Glutamatergic neuron (in vitro differentiated cells): ENCODE measurements around the gene ARHGAP45. TPM values are rescaled to one million over a fixed set of nuclear protein-coding genes. Genes with fewer than 3 reads are reported as not detected.

Source experiments
- DNase-seq: peaks from one replicate; pipeline ENCODE4 v3.0.0; 2022
- H3K27ac Mint-ChIP-seq: one replicate; pipeline ENCODE4 v1.8.0; 2020; ENCODE audit warnings: mild to moderate bottlenecking, mixed read lengths, inconsistent platforms; ENCODE audit not compliant: unreplicated experiment
- H3K27me3 Mint-ChIP-seq: one replicate; pipeline ENCODE4 v1.8.0; 2020; ENCODE audit warnings: mild to moderate bottlenecking, moderate library complexity, mixed read lengths, inconsistent platforms; ENCODE audit not compliant: unreplicated experiment
- H3K36me3 Mint-ChIP-seq: one replicate; pipeline ENCODE4 v1.8.0; 2020; ENCODE audit warnings: mild to moderate bottlenecking, mixed read lengths, inconsistent platforms; ENCODE audit not compliant: unreplicated experiment
- H3K4me1 Mint-ChIP-seq: one replicate; pipeline ENCODE4 v1.8.0; 2020; ENCODE audit warnings: mild to moderate bottlenecking, low read depth, mixed read lengths, inconsistent platforms; ENCODE audit not compliant: unreplicated experiment
- H3K4me3 Mint-ChIP-seq: one replicate; pipeline ENCODE4 v1.8.0; 2020; ENCODE audit warnings: mild to moderate bottlenecking, mixed read lengths, inconsistent platforms; ENCODE audit not compliant: unreplicated experiment
- H3K9me3 Mint-ChIP-seq: one replicate; pipeline ENCODE4 v1.8.0; 2020; ENCODE audit warnings: mild to moderate bottlenecking, moderate library complexity, mixed read lengths, inconsistent platforms; ENCODE audit not compliant: unreplicated experiment
- total RNA-seq: library from RNA; stranded (reverse); fragmentation: NEBNext Ultra II Directional; extraction: Animal tissue kit (Norgen Biotek cat#: 25700); gene quantifications from one replicate; pipeline ENCODE4 v1.2.1, GENCODE V29; 2021; ENCODE audit not compliant: unreplicated experiment
- TF ChIP-seq, protein P1 (sequence below): fragments of 200-600 bp; sonication (generic); IDR thresholded peaks from one replicate; pipeline ENCODE4 v1.5.0; 2021; ENCODE audit not compliant: partially characterized antibody, unreplicated experiment

Gene ARHGAP45
- total RNA-seq, 1 donor from 2014 or later, result 1.7 TPM

DNA sequence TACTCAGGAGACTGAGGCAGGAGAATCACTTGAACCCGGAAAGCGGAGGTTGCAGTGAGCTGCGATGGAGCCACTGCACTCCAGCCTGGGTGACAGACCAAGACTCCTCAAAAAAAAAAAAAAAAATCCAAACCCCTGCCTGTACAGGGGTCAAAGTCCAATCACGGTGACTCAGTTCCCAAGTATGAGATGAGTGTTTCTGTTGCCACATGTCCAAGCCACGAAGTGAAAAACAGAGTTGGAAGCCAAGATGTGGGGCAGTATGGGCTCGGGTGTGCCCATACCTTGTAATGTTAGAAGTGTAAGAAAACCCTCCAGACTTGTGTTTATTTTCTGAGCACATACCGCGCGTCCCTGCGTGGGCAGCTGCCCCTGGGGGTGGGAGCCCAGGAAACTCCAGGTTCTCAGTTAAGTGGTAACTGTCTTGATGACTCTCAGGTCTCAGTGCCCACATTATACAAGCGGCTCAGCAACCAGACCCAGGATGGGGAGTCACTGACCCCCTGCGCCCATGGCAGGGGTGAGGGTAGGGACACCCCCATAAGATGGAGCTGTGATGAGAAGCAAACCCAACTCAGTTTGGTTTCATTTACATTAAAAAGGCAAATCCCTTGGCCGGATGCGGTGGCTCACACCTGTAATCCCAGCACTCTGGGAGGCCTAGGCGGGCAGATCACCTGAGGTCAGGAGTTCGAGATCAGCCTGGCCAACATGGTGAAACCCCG, 35.6 kb downstream of the ARHGAP45 start:
- no peaks in the 10 kb centered on the region for H3K4me1 Mint-ChIP-seq
- TF ChIP-seq, protein P1, sequence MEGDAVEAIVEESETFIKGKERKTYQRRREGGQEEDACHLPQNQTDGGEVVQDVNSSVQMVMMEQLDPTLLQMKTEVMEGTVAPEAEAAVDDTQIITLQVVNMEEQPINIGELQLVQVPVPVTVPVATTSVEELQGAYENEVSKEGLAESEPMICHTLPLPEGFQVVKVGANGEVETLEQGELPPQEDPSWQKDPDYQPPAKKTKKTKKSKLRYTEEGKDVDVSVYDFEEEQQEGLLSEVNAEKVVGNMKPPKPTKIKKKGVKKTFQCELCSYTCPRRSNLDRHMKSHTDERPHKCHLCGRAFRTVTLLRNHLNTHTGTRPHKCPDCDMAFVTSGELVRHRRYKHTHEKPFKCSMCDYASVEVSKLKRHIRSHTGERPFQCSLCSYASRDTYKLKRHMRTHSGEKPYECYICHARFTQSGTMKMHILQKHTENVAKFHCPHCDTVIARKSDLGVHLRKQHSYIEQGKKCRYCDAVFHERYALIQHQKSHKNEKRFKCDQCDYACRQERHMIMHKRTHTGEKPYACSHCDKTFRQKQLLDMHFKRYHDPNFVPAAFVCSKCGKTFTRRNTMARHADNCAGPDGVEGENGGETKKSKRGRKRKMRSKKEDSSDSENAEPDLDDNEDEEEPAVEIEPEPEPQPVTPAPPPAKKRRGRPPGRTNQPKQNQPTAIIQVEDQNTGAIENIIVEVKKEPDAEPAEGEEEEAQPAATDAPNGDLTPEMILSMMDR, result no peak
- H3K36me3 Mint-ChIP-seq, result no peaks in the 10 kb centered on the region
- no peaks in the 10 kb centered on the region for H3K27me3 Mint-ChIP-seq
- no peak overlapping the region for H3K27ac Mint-ChIP-seq
- H3K4me3 Mint-ChIP-seq, result no peak overlapping the region
- no peak for DNase-seq
- H3K9me3 Mint-ChIP-seq, result peaks cover 8% of the 10 kb centered on the region

DNA sequence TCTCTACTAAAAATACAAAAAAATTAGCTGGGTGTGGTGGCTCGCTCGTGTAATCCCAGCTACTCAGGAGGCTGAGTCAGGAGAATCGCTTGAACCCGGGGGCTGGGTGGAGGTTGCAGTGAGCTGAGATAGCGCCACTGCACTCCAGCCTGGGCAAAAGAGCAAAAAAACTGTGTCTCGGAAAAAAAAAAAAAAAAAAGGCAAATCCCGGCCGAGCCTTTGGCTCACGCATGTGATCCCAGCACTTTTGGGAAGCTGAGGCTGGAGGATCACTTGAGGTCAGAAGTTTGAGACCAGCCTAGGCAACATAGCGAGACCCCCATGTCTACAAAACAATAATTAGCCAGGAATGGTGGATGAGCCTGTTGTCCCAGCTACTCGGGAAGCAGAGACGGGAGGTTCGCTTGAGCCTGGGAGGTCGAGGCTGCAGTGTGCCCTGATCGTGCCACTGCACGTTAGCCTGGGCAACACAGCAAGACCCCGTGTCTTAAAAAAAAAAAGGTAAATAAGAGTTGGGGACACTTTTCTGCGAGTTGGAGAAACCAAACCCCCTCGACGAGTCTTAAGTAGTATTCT, 36.3 kb downstream of the ARHGAP45 start:
- Mint-ChIP-seq H3K36me3 (no peaks in the 10 kb centered on the region), H3K9me3 (peaks cover 8% of the 10 kb centered on the region)

DNA sequence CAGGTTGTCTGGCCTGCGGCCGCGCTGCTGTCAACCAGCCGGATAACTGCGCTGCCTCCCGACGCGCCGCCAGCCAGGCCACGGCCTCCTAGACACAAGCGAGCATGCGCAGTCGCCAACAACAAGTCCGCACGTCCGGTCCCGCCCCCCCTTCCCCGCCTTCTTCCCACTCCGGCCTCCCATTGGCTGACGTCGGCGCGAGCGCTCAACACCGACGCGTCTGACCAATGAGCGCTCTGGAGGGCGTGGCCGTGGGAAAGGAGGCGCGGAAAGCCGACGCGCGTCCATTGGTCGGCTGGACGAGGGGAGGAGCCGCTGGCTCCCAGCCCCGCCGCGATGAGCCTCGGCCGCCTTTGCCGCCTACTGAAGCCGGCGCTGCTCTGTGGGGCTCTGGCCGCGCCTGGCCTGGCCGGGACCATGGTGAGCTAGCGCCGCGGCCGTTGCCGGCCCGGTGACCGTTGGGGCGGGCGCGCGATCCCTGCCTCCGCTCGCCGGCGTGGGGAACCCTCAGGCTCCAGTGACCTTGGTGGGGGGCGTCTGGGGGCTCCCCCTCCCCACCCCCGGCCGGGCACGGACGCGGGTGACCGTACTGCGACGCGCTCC, 36.8 kb downstream of the ARHGAP45 start, which contains the start of gene GPX4:
TSS of gene GPX4 (plus strand) at position 287 of the 603 bp plus-strand sequence. CDS start at position 337, 50 bp downstream.
- TF ChIP-seq, protein P1, result no peak
- Mint-ChIP-seq H3K4me1 (no peaks in the 10 kb centered on the region), H3K27me3 (no peaks in the 10 kb centered on the region), H3K27ac (peak within 1 kb of the TSS; percentile 33), H3K36me3 (no peaks in the 10 kb centered on the region), H3K9me3 (peaks cover 8% of the 10 kb centered on the region), H3K4me3 (peak within 1 kb of the TSS; percentile 80)
- peak; percentile 98 for DNase-seq

More for the DNA sequence above, 36.3 kb downstream of the ARHGAP45 start:
- Mint-ChIP-seq H3K27ac (peak overlapping the region; percentile 28), H3K4me3 (peak overlapping the region; percentile 59), H3K27me3 (no peaks in the 10 kb centered on the region), H3K4me1 (no peaks in the 10 kb centered on the region)
- no peak for DNase-seq
- TF ChIP-seq, protein P1, result no peak

GRCh38 chr19:1104311-1105007, 37.5 kb downstream of the ARHGAP45 start:
- peaks cover 8% of the 10 kb centered on the region for H3K9me3 Mint-ChIP-seq
- H3K36me3 Mint-ChIP-seq, result no peaks in the 10 kb centered on the region
- no peaks in the 10 kb centered on the region for H3K27me3 Mint-ChIP-seq
- no peaks in the 10 kb centered on the region for H3K4me1 Mint-ChIP-seq
- H3K27ac Mint-ChIP-seq, result peak overlapping the region; percentile 33
- TF ChIP-seq, protein P1, result no peak
- peak overlapping the region; percentile 80 for H3K4me3 Mint-ChIP-seq
- DNase-seq, result peak; percentile 80
